Stimulated activated CD4-positive, alpha-beta T cell treated with anti-CD3 and anti-CD28 coated beads, Interleukin-4, amount 100 ng/mL, for 24 hours (primary cell): ENCODE measurements around the gene HOXA3.

Experiments used
- DNase-seq: peaks from one replicate; pipeline ENCODE4 v3.0.0-alpha.2; 2020

The HOXA3 gene

DNA sequence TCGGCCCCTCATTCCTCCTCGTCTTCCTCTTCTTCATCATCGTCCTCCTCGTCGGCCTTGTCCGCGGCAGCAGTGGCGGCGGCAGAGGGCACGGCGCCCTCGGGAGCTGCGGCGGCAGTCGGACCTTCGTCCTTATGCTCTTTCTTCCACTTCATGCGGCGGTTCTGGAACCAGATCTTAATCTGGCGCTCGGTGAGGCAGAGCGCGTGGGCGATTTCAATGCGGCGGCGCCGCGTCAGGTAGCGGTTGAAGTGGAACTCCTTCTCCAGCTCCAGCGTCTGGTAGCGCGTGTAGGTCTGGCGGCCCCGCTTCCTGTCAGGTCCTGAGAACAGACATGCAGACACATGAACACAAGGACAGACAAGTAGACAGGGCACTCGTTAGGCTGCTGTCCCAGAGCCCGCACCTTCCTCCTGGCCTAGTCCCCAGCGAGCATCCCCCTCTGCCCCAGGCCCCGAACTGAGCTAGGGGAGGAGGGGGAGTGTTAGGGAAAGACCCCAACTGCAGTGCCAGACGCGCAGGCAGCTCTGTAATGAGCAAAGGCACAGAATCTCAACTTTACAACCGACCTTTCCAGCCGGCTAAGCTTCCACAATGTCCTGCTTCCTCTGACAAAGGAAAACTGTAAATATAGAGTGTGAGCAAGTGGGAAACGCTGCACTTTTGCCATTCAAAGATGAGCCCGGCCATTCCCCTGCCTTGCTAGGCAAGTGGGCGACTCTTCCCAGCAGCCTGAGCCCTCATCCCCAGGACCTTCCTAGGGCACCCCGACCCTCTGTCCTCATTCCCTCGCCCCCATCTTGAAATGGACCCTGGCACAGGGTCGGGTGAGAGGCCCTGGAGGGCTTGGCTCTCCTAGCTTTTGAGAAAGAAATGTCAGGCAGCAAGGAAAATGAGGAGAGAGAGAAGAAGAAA is 2.8 kb upstream of the HOXA3 start:
- peak; percentile 51 for DNase-seq

DNA sequence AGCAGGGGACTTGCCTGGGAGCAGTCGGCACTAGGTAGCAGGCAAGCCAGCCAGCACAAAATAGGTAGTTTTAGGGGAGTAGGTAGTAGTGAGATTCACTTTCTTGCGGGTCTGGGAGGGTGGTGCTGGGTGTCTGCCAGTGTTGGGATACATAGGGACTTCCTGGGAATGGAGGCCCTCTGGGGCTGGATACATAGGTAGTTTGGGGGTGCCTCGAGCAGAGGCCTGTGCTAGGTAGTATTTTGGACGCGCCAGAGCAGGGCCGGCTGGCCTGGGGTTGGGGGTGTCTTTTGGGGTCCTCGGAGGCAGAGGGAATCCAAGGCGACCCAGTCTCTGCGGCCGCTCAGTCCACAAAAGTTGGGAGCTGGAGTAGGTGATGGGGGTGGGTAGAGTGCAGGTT is 2.0 kb upstream of the HOXA3 start:
- DNase-seq: no peak

DNA sequence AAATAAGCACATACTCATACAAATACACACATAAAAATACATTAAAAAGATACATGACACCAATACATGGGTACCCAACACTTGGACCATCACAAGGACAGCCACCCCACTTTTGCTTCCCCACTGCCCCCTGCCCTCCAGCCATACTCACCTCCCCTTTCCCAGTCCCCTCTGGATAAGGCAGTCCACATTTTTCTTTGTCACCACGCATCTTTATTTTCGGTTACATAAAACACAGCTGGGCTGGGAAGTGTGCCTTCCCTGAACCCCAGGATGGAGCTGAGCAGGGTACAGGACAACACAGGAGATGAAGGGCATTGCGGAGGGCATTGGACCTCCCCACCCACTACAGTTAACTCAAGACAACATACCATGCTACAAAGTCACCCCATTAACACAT is 1.1 kb upstream of the HOXA3 start:
- no peak for DNase-seq

- DNase-seq: no peak
These were observed 546 bp upstream of the HOXA3 start for GRCh38 chr7:27152816-27153442.

DNA sequence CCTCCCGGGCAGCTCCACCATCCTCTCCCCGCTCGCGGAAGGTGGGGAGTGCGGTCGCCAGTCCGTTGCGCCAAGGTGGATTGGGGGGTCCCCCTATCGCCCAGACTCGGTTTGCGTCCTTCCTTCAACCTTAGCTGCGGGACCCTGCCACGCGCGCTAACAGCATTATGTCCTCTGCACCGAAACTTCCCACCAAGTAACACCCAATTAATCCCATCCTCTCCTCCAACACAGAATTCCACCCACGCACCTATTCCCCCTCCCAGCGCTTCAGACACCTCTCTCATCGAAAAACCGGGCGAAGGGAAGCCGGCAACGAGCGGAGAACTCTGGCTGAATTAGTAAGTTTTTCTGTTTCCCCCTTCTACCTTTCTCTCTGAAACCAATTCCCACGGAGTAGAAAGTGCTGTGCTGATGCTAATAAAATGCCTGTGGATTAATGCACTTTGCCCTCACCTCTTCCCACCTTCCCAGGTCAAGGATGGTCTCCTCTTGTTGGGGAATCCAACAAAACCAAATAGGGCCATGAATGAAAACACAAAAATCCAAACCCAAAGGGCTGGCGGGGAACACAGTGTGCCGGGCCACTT is 947 bp downstream of the HOXA3 start:
- DNase-seq: no peak

DNA sequence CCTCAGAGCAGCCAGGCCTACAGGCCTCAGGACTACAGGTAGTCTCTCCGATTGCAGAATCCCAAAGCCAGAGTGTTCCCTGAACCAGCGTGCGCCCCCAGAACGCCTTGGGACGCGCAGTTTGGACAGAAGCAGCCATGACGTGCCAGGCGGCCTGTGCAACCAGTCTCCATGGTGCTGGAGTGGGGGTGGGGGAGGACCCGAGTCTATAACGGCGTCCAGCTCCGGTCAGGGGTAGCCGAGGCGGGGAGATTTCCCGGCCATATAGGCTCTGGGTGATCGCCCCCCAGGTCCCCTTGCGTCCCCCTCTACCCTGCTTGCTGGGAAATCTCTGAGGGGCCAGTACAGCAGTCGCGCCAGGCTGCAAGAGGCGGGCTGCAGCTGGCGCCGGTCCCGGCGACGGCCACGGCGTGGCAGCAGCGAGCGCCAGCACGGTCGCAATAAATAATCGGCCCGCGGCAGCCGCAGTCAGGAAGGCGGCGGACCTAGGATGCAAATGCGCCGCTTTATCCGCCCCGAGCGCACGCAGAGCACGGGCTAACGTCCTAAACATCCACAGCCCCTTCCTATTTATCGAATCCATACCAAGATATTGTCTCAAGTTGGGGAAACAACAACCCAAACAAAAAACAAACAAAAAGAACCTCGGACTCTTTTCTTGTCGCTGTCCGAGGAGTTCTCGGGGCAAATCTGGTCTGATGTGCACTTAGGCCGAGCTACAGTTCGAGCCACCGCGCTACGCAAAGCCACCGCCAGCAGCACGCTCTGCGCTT is 1.6 kb downstream of the HOXA3 start:
- peak; percentile 62 for DNase-seq

GRCh38 chr7:27149842-27150567 is 2.4 kb downstream of the HOXA3 start:
- DNase-seq: no peak

DNA sequence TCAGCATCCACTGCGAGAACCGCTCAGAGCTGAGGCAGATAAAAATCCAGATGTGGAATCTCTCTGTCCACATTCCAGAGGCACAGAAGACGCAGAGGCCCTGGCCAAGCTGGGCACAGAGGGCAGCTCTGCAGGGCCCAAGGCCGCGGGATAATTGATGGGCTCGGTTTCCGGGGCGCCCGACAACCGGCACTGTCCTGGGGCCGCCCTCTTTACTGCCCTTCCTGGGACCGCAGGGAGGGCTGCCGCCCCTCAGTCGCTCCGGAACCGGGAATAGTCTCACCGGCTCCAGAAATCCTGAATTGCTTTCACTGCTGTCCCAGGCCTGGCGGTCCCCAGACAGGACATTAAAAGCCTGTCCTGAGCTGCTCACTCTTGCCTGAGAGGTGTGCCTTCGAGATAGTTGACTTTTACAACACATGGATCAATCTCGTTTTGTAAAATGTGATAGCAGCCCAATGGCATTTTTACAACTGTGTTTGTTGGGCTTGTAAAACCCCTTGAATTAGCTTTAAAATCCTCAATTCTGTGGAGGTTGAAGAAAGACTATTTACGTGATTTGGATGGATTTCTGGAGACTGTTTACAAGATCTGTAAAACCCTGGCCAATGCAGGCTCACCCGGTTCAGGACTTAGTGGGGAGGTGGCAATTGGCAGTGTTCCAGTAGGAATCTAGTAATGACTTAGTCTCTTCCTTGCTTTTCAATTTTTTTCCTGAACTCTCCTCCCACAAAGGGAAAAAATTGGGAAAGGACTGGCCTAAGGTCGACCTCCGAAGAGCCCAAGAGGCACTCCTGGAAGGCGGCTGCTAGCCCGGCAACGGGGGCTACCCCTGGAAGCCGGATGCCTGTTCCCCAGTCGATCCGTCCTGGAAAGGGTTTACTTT is 3.4 kb downstream of the HOXA3 start:
- no peak for DNase-seq

DNA sequence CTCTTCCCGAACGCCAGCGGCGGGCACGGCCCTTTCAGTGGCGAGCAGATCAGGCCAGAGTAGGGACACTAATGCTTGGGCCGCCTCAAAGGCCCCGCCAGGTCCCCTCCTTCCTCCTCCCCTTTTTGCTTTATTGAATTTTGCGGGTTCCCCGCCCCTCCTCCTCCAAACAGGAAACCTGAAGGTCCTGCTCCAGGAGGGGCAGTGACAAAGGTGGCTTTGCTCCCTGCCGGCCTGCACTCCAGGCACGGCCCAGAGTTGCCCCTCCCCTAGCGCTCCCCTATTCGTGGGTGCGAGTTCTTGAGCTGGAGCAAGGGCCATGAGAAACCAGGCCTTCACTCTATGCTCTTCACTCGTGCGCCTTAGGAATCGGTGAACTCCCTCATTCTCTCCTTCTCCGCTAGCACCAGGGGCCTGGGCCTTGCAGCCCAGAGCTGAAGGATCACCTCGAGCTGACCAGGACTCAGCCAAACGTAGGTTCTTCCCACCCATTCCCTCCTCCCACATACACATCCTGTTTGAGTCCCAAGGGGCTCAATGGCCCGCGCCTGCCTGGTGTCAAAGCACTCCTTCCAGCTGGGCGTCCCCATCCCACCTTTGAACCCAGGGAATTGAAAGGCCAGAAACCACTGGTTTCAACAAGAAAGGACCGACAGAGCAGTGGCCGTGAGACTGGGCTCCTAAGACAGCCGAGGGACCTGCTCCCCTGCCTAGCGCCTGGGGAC is 4.2 kb downstream of the HOXA3 start:
- DNase-seq: no peak

DNA sequence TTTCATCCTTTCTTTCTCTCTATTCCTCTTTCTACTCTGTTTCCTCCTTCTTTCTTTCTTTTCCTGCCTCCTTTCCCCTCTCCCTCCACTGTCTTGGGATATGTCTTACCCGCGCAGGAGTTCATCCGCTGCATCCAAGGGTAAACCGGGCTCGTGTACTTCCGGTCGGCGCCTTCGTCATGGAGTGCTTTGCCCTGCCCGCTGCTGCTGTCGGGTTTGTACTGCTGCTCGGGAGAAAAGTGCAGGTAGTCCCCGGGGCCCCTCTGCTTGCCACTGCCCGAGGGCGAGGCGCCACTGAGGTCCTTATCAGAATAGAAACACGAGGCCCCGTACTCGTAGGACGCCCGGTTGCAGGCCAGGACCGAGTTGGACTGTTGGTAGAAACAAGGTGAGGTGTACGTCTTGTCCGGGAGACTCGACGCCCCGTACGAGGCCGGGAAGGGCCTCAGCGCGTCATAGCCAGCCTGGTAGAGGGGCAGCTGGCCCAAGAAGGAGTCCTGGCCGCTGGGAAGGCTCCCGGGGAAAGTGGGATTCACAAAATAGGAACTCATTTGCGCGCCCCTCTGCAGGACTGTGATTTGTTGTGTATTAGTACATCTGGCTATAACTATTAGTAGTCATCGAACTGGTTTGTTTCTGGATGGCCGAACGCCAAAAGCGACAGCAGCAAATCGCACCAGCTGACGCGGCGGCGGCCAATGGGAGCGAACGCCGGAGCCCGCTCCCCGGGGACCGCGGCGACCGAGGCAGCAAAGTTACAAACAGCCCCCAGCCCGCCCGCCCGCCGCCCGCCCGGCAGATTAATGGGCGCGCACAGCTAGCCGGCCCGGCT is 5.0 kb downstream of the HOXA3 start, which contains the start of gene HOXA6:
TSS of gene HOXA6 (minus strand) at position 576 of the 832 bp plus-strand sequence. CDS start at position 551, 25 bp downstream.
- no peak for DNase-seq

- DNase-seq: no peak
These were observed 5.7 kb downstream of the HOXA3 start for GRCh38 chr7:27146491-27147198.

GRCh38 chr7:27145914-27146412 is 6.4 kb downstream of the HOXA3 start:
- no peak for DNase-seq

GRCh38 chr7:27145165-27145913 is 7.0 kb downstream of the HOXA3 start:
- no peak for DNase-seq

DNA sequence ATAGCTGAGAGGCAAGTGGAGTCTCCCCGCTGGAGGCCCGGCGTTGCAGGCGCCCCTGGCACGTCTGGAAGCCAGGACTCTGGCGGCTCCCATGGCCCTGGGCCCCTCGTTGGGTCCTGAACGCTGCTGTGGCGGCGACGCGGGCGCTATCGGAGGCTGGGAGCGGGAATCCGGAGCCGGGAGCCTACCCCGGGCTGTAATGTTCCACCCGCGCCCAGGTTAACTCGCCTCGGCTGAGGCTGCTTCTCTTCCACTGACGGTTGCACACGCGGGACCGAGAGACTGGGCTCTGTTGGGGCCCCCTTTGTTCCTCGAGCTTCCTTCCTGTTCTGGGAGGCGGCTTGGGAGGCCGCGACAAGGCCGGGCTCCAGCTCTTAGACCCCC is 7.6 kb downstream of the HOXA3 start:
- no peak for DNase-seq

DNA sequence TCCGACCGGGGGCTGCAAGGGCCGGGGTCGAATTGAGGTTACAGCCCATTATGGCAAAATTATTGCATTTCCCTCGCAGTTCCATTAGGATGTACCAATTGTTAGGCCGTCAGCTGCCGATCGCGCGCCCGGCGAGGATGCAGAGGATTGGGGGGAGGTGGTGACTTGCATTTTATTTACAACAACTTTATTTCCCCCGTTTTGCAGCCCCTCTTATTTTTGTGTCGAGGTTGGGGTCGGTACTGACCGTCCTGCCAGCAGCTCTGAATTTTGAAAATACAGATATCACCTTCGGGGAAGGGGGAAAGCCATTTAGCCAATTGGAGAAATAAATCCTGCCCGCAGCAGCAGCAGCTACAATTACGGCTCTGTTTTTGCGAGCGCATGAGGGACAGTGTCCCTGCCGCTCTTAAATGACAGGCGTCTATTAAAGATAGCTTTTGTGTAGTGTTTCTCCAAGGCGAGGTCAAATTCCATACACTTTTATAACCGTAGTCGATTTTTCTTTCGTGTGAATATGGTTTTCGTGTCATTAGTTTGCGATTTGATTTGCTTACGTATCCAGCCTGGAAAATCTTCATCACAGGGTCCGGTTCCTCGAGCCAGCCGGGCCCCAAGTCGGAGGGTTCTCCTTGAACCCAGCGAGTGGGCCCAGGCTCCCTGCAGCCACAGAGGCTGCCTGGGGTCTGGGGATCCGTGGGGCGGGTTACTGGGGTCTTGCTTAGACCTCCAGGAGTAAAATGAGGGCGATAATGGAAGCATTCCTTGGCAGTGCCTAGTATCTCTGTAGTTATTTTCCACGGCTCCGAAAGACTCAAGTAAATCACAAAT is 8.2 kb downstream of the HOXA3 start:
- DNase-seq: no peak

DNA sequence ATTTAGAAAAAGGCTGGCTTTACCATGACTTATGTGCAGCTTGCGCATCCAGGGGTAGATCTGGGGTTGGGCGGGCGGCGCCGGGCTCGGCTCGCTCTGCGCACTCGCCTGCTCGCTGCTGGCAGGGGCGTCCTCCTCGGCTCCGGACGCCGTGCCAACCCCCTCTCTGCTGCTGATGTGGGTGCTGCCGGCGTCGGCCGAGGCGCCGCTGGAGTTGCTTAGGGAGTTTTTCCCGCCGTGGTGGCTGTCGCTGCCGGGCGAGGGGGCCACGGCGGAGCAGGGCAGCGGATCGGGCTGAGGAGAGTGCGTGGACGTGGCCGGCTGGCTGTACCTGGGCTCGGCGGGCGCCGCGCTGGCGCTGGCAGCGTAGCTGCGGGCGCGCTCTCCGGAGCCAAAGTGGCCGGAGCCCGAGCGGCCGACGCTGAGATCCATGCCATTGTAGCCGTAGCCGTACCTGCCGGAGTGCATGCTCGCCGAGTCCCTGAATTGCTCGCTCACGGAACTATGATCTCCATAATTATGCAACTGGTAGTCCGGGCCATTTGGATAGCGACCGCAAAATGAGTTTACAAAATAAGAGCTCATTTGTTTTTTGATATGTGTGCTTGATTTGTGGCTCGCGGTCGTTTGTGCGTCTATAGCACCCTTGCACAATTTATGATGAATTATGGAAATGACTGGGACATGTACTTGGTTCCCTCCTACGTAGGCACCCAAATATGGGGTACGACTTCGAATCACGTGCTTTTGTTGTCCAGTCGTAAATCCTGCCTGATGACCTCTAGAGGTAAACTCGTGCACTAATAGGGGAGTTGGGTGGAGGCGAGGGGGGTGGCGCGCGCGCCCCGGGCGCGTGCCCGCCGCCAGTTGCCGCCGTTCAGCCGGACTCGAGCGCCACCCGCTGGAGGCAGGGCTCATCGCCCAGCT is 9.1 kb downstream of the HOXA3 start, which contains the start of gene HOXA5:
TSS of gene HOXA5 (minus strand) at position 659 of the 927 bp plus-strand sequence. CDS start at position 585, 74 bp downstream.
- DNase-seq: no peak
